GM19324 (cell line): ENCODE measurements around the gene ADGRA3.

Experiments
- ATAC-seq: cut with Tn5 transposase; IDR thresholded peaks from one replicate; pipeline ENCODE4 v1.9.1; 2021; ENCODE audit warnings: mild to moderate bottlenecking, moderate library complexity; ENCODE audit not compliant: unreplicated experiment, low FRiP score

Gene ADGRA3

DNA sequence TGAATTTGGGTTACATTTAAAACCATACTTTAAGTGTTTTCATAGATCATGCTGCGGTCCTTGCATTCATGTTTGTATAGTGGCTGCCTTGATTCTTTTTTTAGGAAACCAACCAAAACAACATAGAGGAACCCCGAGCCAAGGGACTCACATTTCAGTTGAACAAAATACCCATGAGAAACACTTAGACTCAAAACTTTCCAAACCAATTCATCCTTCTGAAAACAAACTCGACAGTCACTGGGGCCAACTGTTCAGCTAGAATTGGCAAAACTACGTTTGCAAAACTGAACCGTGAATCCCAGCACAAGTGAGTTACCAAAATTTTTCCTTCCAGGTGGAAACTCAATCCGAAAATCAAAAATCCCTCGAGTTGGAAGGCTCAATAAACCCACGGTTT is 1.4 kb downstream of the ADGRA3 start:
- ATAC-seq = no peak

DNA sequence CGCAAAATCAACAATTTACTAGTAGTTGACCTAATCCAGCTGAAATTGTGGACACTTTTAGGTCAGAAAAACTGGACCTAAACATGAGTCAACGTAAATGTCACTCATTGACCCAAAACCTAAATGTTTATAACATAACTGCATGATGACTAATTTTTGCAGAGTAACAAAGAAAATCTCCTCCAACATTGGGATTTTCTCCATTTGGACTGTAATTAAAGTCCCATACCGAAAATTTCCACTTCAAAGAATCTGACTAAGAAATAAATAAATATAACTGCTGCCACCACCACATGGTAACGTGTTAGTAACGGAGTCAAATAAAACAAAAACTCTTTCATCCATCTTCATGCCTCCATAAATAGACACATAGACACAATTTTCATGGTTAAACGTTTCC is 1.9 kb downstream of the ADGRA3 start:
- ATAC-seq = no peak

DNA sequence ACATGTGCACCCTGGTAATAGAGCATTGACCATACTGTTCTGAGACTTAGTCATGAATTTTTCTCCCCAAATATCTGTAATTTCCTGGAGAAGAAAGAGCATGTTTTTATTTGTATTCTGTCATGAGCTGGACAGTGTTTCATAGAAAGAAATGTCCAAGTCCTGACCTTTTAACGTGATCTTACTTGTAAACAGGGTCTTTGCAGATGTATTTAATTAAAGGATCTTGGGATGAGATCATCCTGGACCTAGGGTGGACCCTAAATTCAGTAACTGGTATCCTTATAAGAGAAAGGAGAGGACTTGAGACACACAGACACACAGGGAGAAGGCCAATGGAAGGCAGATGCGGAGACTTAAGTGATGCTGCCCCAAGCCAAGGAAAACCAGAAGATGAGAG is 3.6 kb downstream of the ADGRA3 start:
- no peak for ATAC-seq

- ATAC-seq = no peak
Measured at GRCh38 chr4:22510750-22511149, 5.1 kb downstream of the ADGRA3 start.

- ATAC-seq = no peak
Measured at GRCh38 chr4:22508376-22508775, 7.5 kb downstream of the ADGRA3 start.

GRCh38 chr4:22504922-22505321 is 10.9 kb downstream of the ADGRA3 start:
- ATAC-seq = no peak

- no peak for ATAC-seq
Measured at GRCh38 chr4:22504447-22504846, 11.4 kb downstream of the ADGRA3 start.

GRCh38 chr4:22502895-22503814 is 12.7 kb downstream of the ADGRA3 start:
- ATAC-seq = no peak

- ATAC-seq = no peak
Measured at GRCh38 chr4:22501715-22502095, 14.2 kb downstream of the ADGRA3 start.

DNA sequence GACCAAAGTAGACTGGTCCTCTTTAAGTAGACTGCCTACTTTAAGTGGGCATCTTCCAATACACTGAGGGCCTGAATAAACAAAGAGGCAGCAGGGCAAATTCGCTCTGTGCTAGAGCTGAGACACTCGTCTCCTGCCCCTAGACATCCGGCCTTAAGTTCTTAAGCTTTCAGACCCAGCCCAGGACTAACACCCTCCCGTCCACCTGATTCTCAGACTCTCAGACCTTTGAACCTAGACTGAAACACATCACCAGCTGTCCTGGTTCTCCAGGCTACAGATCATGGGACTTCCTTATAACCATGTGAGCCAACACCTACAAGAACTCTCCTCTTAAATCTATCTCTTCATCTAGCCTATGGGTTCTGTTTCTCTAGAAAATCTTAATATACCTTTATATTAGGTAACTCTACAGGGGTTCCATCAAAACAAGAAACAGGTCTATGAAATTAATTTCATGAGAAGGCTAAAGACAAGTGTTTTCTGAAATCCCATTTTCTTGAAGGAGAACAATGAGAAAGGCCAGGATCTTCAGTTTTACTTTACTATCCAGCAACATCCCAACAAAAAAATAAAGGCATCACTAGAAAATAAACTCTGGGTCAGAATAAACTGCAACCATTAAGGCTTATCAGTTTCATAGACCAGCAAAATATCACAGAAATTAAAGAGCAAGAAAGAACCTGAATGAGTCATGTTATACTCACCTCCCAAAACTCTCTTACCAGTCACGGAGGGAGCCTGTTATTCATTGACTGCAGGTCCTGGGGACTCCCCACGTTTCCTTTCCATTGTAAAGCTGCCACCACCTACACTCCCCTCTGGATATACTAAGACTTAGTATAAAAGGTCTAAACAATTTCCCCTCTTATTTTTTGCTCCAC is 14.8 kb downstream of the ADGRA3 start:
- peak; percentile 68 for ATAC-seq

DNA sequence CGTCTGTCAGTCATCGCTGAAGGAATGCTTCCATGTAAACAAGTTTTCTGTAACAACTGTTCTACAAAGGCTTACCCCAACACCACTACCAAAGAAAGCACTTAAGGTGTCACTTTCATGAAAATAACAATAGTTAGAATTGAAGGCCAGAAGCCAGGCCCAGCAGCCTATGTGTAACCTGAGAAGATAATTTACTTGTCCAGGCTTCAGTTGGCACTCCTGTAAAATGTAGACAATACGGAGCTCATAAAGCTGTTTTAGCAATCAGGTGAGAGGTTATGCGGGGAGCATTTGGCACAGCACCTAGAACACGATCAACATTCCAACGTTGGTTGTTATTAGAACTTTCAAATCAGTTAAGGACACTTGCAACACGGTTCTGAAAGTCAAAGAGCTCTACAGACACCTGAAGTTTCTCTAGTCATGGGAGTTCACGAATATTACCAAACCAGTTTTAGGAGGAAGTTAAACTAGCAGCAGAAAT is 15.7 kb downstream of the ADGRA3 start:
- no peak for ATAC-seq

- no peak for ATAC-seq
Measured at GRCh38 chr4:22498866-22499265, 17.0 kb downstream of the ADGRA3 start.

DNA sequence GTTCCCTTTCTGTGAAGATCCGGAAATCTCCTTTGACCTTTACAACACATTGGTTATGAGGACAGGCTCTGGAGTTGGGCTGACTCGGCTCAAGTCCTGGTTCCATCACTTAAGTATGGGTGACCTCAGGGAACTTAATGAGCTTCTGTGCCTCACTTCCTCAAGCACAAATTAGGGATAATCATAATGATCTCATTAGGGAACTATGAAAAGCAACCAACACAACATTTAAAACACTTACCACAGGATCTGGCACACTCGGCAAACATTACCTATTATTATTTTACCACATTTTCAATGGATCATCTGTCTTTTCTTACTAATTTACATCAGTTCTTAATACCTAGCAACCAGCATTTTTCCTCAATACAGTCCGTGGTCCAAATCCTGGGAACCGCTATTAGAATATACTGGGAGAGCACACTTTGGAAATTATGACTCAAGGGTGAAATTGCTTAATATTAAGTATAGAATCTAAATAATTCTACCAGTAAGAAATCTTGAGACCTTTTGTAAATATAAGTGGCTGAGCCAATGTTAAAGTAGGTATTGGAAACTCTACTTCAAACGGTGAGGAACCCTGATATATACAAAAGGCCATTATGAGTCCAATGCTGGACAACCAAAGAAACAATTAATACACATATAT is 19.6 kb downstream of the ADGRA3 start:
- no peak for ATAC-seq

GRCh38 chr4:22493523-22493922 is 22.3 kb downstream of the ADGRA3 start:
- ATAC-seq = no peak

GRCh38 chr4:22492987-22493386 is 22.9 kb downstream of the ADGRA3 start:
- no peak for ATAC-seq

GRCh38 chr4:22491939-22492338 is 23.9 kb downstream of the ADGRA3 start:
- no peak for ATAC-seq

DNA sequence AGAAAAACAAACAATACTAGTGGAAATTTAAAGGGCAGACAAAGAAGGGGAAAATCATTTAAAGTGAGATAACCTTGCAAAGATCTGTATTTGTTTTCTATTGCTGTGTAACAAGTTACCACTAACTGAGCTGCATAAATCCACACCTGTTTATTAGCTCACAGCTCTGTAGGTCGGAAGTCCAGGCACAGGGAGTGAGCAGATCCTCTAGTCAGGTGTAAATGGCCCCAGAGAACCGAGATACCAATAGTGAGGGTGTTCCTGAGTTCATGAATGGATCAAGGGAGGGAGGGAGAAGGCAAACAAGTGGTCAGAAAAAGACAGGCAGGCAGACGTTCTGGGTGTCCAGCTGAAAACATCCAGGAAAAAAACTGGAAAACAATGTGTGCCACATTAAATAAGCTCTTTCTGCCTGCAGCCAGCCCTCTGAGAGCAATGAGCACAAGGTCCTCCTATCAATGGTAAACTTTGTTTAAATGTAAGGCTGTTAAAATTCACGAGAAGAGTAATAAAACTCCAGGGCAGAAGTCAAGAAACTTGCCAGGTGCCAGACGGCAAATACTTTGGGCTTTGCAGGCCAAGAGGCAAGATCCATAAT is 25.0 kb downstream of the ADGRA3 start:
- ATAC-seq = no peak

DNA sequence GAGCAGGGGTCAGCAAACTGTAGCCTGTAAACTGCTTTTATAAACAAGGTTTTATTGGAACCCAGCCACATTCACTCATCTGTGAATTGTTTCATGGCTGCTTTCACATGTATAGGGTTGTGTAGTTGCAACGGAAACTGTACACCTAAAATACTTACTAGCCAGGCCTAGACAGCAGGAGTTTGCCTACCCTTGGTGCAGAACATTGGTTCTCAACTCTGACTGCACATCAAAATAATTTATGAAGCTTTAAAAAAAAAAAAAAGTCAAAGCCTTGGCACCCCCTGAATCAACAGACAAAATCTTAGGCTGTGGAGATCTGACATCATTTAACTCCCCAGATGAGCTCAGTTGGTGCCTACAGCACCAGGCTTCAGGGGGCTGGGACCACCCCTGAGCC is 27.8 kb downstream of the ADGRA3 start:
- ATAC-seq = no peak

GRCh38 chr4:22487328-22487727 is 28.5 kb downstream of the ADGRA3 start:
- no peak for ATAC-seq

DNA sequence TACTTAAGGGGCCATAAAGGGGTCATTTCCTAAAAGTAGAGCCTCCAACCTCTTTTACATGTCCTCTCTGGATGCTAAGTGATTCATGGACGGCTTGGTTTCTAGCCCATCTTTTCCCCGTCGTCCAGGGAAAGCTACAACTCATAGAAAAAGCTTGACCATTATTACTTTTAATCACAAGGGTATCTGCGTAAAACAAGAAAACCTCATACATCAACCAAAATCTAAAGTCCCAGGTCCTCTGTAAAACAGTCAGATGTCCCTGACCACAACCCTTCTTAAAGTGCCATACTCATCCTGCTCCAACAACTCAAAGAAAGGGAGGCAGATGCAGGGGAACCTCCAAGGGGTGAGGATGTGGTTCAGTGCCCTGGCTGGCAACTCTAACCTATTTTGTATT is 29.6 kb downstream of the ADGRA3 start:
- no peak for ATAC-seq
